ENCODE results near the gene ZCCHC9.
"Not testable (repeated sequence)": the region's sequence is repeated elsewhere in the genome, so short reads cannot be mapped to it uniquely, and the experiment has no call there.

ZCCHC9 gene

GRCh38 chr5:81301271-81302015 is at the start of gene ZCCHC9:
TSS of gene ZCCHC9 (plus strand) at chr5:81301587. CDS start at chr5:81304758, 3,171 bp downstream.
- in situ Hi-C loops (cut with HindIII; ENCODE audit: low sequenced_read_pairs), result no loop called here

- in situ Hi-C loops (cut with HindIII; ENCODE audit: low sequenced_read_pairs), result no loop called here
Measured at GRCh38 chr5:81251922-81252321, 49.5 kb upstream of the ZCCHC9 start.

DNA sequence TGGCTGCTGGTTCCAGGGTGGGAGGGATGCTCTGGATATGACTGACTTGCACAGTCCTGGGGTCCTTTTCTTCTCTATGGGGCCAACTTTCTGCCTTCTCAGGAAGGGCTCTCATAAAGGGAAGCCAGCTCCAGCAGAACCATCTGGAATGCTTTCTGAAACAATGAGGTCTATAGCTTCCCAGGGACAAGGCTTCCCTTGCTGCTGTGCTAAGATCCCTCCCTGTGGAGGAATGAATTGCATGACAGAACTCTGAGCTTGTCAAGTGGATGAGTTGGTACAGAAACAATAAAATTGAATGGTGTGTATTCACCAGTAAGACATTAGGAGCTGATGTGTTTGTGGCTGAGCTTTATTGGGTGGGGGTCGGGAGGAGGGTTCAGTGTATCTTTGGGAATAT is 48.5 kb upstream of the ZCCHC9 start:
- in situ Hi-C loops (cut with HindIII; ENCODE audit: low sequenced_read_pairs), result no loop called here

- in situ Hi-C loops (cut with HindIII; ENCODE audit: low sequenced_read_pairs), result no loop called here
Measured at GRCh38 chr5:81253875-81254274, 47.5 kb upstream of the ZCCHC9 start.

- in situ Hi-C loops (cut with HindIII; ENCODE audit: low sequenced_read_pairs), result no loop called here
Measured at GRCh38 chr5:81254886-81255559, 46.4 kb upstream of the ZCCHC9 start.

DNA sequence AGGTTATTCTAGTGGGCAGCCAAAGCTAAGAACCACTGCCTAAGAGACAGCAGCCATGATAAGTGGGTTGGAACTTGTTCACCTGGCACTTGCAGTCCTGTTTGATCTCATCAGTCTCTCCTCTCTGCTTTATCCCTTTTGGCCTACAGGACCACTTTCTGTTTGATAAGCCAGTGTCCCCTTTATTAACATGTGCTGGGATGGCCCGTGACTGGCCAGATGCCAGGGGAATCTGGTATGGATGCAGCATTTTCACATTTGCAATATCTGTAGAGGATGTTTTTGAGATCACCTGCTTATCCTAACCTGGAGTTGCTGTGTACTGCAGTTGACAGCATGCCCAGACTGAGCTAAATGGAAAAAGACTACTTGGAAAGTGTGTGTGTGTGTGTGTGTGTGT is 44.6 kb upstream of the ZCCHC9 start:
- in situ Hi-C loops (cut with HindIII; ENCODE audit: low sequenced_read_pairs), result no loop called here

GRCh38 chr5:81262796-81263195 is 38.6 kb upstream of the ZCCHC9 start:
- in situ Hi-C loops (cut with HindIII; ENCODE audit: low sequenced_read_pairs), result not testable (repeated sequence)

DNA sequence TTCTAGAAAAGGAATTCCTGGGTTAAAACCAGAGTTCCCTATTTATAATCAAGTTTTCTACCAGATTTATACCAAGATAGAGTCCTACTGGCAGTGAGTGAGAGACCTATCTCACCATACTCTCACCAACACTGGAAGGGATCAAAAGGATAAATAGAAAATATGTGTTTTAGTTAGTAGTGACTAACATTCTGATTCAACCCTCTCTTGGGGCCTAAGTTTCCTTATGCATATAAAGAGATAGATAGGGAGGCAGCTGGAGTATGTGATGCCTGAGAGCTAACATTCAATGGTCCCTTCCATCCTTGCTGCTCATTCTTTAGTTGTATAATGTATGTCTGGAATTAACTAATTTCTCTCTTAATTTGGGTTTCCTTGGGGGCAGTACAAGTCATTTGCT is 36.3 kb upstream of the ZCCHC9 start:
- in situ Hi-C loops (cut with HindIII; ENCODE audit: low sequenced_read_pairs), result no loop called here

- in situ Hi-C loops (cut with HindIII; ENCODE audit: low sequenced_read_pairs), result no loop called here
Measured at GRCh38 chr5:81268521-81269196, 32.7 kb upstream of the ZCCHC9 start.

GRCh38 chr5:81269751-81270393 is 31.5 kb upstream of the ZCCHC9 start:
- in situ Hi-C loops (cut with HindIII; ENCODE audit: low sequenced_read_pairs), result no loop called here

DNA sequence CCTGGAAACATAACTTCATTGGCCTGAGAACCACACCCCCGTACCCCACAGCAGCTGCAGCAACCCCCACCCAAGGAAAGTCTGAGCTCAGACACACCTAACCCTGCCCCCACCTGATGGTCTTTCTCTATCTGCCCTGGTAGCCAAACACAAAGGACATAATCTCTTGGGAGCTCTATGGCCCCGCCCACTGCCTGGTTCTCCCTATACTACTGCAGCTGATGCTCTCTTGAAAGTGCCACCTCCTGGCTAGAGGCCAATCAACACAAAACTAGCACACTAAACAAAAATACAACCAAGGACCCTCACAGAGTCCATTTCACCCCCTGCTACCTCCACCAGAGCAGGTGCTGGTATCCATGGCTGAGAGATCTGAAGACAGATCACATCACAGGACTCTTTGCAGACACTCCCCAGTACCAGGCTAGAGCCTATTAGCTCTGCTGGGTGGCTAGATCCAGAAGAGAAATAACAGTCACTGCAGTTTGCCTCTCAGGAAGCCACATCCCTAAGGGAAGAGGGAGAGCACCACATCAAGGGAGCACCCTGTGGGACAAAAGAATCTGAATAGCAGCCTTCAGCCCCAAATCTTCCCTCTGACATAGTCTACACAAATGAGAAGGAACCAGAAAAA is 30.9 kb upstream of the ZCCHC9 start:
- in situ Hi-C loops (cut with HindIII; ENCODE audit: low sequenced_read_pairs), result not testable (repeated sequence)

GRCh38 chr5:81283976-81284375 is 17.4 kb upstream of the ZCCHC9 start:
- in situ Hi-C loops (cut with HindIII; ENCODE audit: low sequenced_read_pairs), result no loop called here

GRCh38 chr5:81286059-81286617 is 15.2 kb upstream of the ZCCHC9 start:
- in situ Hi-C loops (cut with HindIII; ENCODE audit: low sequenced_read_pairs), result no loop called here

- in situ Hi-C loops (cut with HindIII; ENCODE audit: low sequenced_read_pairs), result no loop called here
Measured at GRCh38 chr5:81288021-81288433, 13.4 kb upstream of the ZCCHC9 start.

DNA sequence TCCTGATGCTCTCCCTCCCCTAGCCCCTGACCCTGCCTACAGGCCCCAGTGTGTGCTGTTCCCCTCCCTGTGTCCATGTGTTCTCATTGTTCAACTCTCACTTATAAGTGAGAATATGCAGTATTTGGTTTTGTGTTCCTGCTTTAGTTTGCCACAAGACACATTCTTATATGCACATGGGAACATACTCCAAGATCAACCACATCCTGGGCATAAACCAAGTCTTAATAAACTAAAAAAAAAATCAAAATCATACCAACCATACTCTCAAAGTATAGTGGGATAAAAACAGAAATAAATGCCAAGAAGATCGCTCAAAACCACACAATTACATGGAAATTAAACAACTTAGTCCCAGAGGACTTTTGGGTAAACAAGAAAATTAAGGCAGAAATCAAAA is 11.2 kb upstream of the ZCCHC9 start:
- in situ Hi-C loops (cut with HindIII; ENCODE audit: low sequenced_read_pairs), result no loop called here

DNA sequence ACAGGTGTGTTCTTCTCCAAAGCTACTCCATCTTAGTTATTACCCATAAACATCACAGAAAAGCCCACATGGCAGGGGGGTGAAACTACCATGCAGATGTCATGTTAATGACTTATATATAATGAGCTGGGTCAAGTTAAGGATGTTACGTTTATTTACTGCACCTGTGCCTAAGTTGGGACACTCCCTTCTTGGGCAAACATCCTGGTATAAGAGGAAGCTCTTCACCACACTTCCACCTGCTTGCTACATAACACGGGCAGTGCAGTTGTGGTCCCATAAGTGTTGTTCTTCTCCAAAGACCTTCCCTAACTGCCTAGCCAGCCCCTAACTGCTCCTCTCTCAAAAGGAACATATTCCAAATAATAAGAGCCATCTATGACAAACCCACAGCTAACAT is 9.3 kb upstream of the ZCCHC9 start:
- in situ Hi-C loops (cut with HindIII; ENCODE audit: low sequenced_read_pairs), result no loop called here

- in situ Hi-C loops (cut with HindIII; ENCODE audit: low sequenced_read_pairs), result not testable (repeated sequence)
Measured at GRCh38 chr5:81294021-81294420, 7.4 kb upstream of the ZCCHC9 start.

DNA sequence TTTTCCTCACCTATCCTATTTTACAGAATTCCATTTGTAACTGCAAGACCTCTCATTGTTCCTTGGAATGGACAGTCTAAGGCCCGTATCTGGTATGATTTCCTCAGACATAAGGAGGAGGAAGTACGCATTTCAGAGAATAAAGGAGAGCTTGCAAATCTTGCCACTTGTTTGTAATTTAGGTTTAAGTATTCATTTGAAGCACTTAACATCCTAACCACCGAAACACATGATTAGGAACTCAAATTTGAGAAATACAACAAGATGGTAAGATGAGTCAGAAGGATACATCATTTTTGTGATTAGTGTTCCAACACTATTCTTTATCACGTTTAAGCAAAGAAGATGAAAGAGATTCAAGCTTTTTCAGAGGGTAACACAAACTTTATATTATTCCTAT is 3.9 kb upstream of the ZCCHC9 start:
- in situ Hi-C loops (cut with HindIII; ENCODE audit: low sequenced_read_pairs), result no loop called here

- in situ Hi-C loops (cut with HindIII; ENCODE audit: low sequenced_read_pairs), result no loop called here
Measured at GRCh38 chr5:81300921-81301270, 491 bp upstream of the ZCCHC9 start.

- in situ Hi-C loops (cut with HindIII; ENCODE audit: low sequenced_read_pairs), result no loop called here
Measured at GRCh38 chr5:81302596-81302995, 1.2 kb downstream of the ZCCHC9 start.

DNA sequence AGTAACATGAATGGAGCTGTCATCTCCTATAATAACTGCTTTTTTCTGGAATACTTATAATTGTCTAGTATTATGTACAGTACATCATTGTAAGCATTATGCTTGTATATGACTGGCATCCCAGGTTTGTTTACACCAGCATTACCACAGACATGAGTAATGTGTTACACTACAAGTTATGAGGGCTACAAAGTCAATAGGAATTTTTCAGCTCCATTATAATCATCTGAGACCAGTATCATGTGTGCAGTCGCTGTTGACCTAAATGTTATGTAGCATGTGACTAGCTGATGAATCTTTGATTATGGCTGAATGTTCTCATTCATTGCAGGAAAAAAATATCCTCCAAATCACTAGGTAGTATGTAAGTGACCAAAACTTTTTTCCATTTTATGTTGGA is 2.2 kb downstream of the ZCCHC9 start:
- in situ Hi-C loops (cut with HindIII; ENCODE audit: low sequenced_read_pairs), result no loop called here
